ENCODE measurements around the gene C5orf15.

GRCh38 chr5:133907075-133907474 lies 61.4 kb downstream of the C5orf15 start:
- no peak for TF ChIP-seq CTCF (conservative IDR thresholded peaks at IDR 0.05; ENCODE audit: low read depth in 2 of 2)
- no peak for TF ChIP-seq EZH2 (IDR thresholded peaks at IDR 0.05; ENCODE audit: low read depth, unreplicated experiment)
- TF ChIP-seq EZH2phosphoT487 (IDR thresholded peaks at IDR 0.05; ENCODE audit: unreplicated experiment) = no peak
- no peak for TF ChIP-seq CREB1 (CRISPR knock-in tag; IDR thresholded peaks at IDR 0.05; ENCODE audit: low read depth)
- no peak for TF ChIP-seq POLR2AphosphoS5 (IDR thresholded peaks at IDR 0.05; ENCODE audit: low read depth)
- TF ChIP-seq ZNF114 (CRISPR knock-in tag; IDR thresholded peaks at IDR 0.05) = no peak
- TF ChIP-seq, protein P1, sequence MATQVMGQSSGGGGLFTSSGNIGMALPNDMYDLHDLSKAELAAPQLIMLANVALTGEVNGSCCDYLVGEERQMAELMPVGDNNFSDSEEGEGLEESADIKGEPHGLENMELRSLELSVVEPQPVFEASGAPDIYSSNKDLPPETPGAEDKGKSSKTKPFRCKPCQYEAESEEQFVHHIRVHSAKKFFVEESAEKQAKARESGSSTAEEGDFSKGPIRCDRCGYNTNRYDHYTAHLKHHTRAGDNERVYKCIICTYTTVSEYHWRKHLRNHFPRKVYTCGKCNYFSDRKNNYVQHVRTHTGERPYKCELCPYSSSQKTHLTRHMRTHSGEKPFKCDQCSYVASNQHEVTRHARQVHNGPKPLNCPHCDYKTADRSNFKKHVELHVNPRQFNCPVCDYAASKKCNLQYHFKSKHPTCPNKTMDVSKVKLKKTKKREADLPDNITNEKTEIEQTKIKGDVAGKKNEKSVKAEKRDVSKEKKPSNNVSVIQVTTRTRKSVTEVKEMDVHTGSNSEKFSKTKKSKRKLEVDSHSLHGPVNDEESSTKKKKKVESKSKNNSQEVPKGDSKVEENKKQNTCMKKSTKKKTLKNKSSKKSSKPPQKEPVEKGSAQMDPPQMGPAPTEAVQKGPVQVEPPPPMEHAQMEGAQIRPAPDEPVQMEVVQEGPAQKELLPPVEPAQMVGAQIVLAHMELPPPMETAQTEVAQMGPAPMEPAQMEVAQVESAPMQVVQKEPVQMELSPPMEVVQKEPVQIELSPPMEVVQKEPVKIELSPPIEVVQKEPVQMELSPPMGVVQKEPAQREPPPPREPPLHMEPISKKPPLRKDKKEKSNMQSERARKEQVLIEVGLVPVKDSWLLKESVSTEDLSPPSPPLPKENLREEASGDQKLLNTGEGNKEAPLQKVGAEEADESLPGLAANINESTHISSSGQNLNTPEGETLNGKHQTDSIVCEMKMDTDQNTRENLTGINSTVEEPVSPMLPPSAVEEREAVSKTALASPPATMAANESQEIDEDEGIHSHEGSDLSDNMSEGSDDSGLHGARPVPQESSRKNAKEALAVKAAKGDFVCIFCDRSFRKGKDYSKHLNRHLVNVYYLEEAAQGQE (IDR thresholded peaks at IDR 0.05; ENCODE audit: unreplicated experiment) = no peak
- TF ChIP-seq JUNB (IDR thresholded peaks at IDR 0.05; ENCODE audit: unreplicated experiment) = no peak
- no peak for TF ChIP-seq STAT1 (IDR thresholded peaks at IDR 0.05; ENCODE audit: unreplicated experiment)
